Karpas-422 (cell line): Measurements from ENCODE around the gene WWTR1. TPM values are rescaled to one million over a fixed set of nuclear protein-coding genes. Genes with fewer than 3 reads are reported as not detected.

ENCODE experiments used
- DNase-seq: peaks from one replicate; pipeline ENCODE4 v3.0.0-alpha.2; 2015
- H2AFZ ChIP-seq: fragments of 200-600 bp; sonication (generic); 2 replicates; pipeline ENCODE4 v1.6.1; 2014; ENCODE audit warnings: antibody characterized with exemption, low read length, mixed read lengths
- H3K27ac ChIP-seq: fragments of 200-600 bp; sonication (generic); 2 replicates; pipeline ENCODE4 v1.5.1; 2014; ENCODE audit warnings: mild to moderate bottlenecking, low read length, moderate library complexity
- H3K27me3 ChIP-seq: fragments of 200-600 bp; sonication (generic); 2 replicates; pipeline ENCODE4 v1.6.1; 2014; ENCODE audit warnings: low read length, mixed read lengths
- H3K36me3 ChIP-seq: fragments of 200-600 bp; sonication (generic); 2 replicates; pipeline ENCODE4 v1.6.1; 2014; ENCODE audit warnings: low read length, mixed read lengths; ENCODE audit not compliant: insufficient read depth
- H3K4me1 ChIP-seq: fragments of 200-600 bp; sonication (generic); 2 replicates; pipeline ENCODE4 v1.6.1; 2014; ENCODE audit warnings: mild to moderate bottlenecking, low read length, mixed read lengths
- H3K4me2 ChIP-seq: fragments of 200-600 bp; sonication (generic); 2 replicates; pipeline ENCODE4 v1.6.1; 2014; ENCODE audit warnings: low read length, low read depth, mild to moderate bottlenecking; ENCODE audit not compliant: poor library complexity, severe bottlenecking
- H3K4me3 ChIP-seq: fragments of 200-600 bp; sonication (generic); 2 replicates; pipeline ENCODE4 v1.5.1; 2014; ENCODE audit warnings: mild to moderate bottlenecking, antibody characterized with exemption, low read length, mixed read lengths
- H3K79me2 ChIP-seq: fragments of 200-600 bp; sonication (generic); 2 replicates; pipeline ENCODE4 v1.6.1; 2014; ENCODE audit warnings: mild to moderate bottlenecking, low read length, mixed read lengths
- H3K9ac ChIP-seq: fragments of 200-600 bp; sonication (generic); 2 replicates; pipeline ENCODE4 v1.6.0; 2014; ENCODE audit warnings: low read length
- H3K9me2 ChIP-seq: fragments of 200-600 bp; sonication (generic), shearing (Covaris generic); replicated peaks from 2 replicates; pipeline ENCODE4 v1.6.0; 2014; ENCODE audit warnings: mild to moderate bottlenecking, low read length, moderate library complexity; ENCODE audit not compliant: insufficient read depth
- H3K9me3 ChIP-seq: fragments of 300-700, 200-600 bp; sonication (generic); 2 replicates; pipeline ENCODE4 v1.6.1; 2014; ENCODE audit warnings: low read length, mixed read lengths
- H4K20me1 ChIP-seq: fragments of 200-600 bp; sonication (generic); 2 replicates; pipeline ENCODE4 v1.6.1; 2014; ENCODE audit warnings: mild to moderate bottlenecking, antibody characterized with exemption, low read length, low read depth; ENCODE audit not compliant: insufficient read depth
- total RNA-seq: library from RNA; depleted of rRNA; stranded (reverse); fragments of >200 nt; shearing (Covaris generic); gene quantifications from 2 replicates; pipeline ENCODE4 v1.2.3, GENCODE V29; 2014; ENCODE audit warnings: low replicate concordance

The WWTR1 gene
- total RNA-seq, 1 experiment from 2014 or later = 0.11 TPM

GRCh38 chr3:149603126-149604074, 54.4 kb downstream of the WWTR1 start:
- Histone ChIP-seq H3K4me2 (no peak overlapping the region), H2AFZ (no peak overlapping the region), H3K9me3 (no peaks in the 10 kb centered on the region), H3K4me3 (no peak overlapping the region), H4K20me1 (no peaks in the 10 kb centered on the region), H3K36me3 (no peaks in the 10 kb centered on the region), H3K27ac (no peak overlapping the region), H3K27me3 (no peaks in the 10 kb centered on the region), H3K79me2 (no peaks in the 10 kb centered on the region), H3K9me2 (no peaks in the 10 kb centered on the region), H3K4me1 (peaks cover 6% of the 10 kb centered on the region; the same call in 1 of the 2 replicates), H3K9ac (no peak overlapping the region)
- no peak for DNase-seq

- no peaks in the 10 kb centered on the region for H3K9me2 ChIP-seq
- H2AFZ ChIP-seq = no peak overlapping the region
- H3K4me1 ChIP-seq = peaks cover 6% of the 10 kb centered on the region; the same call in 1 of the 2 replicates
- no peak for DNase-seq
- no peaks in the 10 kb centered on the region for H4K20me1 ChIP-seq
- no peaks in the 10 kb centered on the region for H3K27me3 ChIP-seq
- no peaks in the 10 kb centered on the region for H3K9me3 ChIP-seq
- no peak overlapping the region for H3K27ac ChIP-seq
- no peaks in the 10 kb centered on the region for H3K36me3 ChIP-seq
- no peak overlapping the region for H3K9ac ChIP-seq
- H3K4me2 ChIP-seq = no peak overlapping the region
- no peak overlapping the region for H3K4me3 ChIP-seq
- no peaks in the 10 kb centered on the region for H3K79me2 ChIP-seq
These were observed 57.2 kb downstream of the WWTR1 start for GRCh38 chr3:149600634-149601033.

GRCh38 chr3:149599236-149599635, 58.6 kb downstream of the WWTR1 start:
- Histone ChIP-seq H3K9ac (no peak overlapping the region), H2AFZ (no peak overlapping the region), H3K79me2 (no peaks in the 10 kb centered on the region), H3K27me3 (no peaks in the 10 kb centered on the region), H3K4me1 (peaks cover 6% of the 10 kb centered on the region; the same call in 1 of the 2 replicates), H3K4me3 (no peak overlapping the region), H3K9me3 (no peaks in the 10 kb centered on the region), H3K4me2 (no peak overlapping the region), H4K20me1 (no peaks in the 10 kb centered on the region), H3K27ac (no peak overlapping the region), H3K36me3 (no peaks in the 10 kb centered on the region), H3K9me2 (no peaks in the 10 kb centered on the region)
- DNase-seq = no peak

- H3K4me2 ChIP-seq = no peak overlapping the region
- no peaks in the 10 kb centered on the region for H3K36me3 ChIP-seq
- no peaks in the 10 kb centered on the region for H4K20me1 ChIP-seq
- no peaks in the 10 kb centered on the region for H3K4me1 ChIP-seq
- H3K9me2 ChIP-seq = no peaks in the 10 kb centered on the region
- H3K4me3 ChIP-seq = no peak overlapping the region
- H3K27me3 ChIP-seq = no peaks in the 10 kb centered on the region
- H3K9me3 ChIP-seq = no peaks in the 10 kb centered on the region
- no peaks in the 10 kb centered on the region for H3K79me2 ChIP-seq
- H3K27ac ChIP-seq = no peak overlapping the region
- H2AFZ ChIP-seq = no peak overlapping the region
- DNase-seq = no peak
- H3K9ac ChIP-seq = no peak overlapping the region
These were observed 61.6 kb downstream of the WWTR1 start for GRCh38 chr3:149596134-149596770.

- H3K9ac ChIP-seq = no peak overlapping the region
- no peaks in the 10 kb centered on the region for H4K20me1 ChIP-seq
- H3K27ac ChIP-seq = no peak overlapping the region
- DNase-seq = no peak
- no peak overlapping the region for H3K4me2 ChIP-seq
- no peaks in the 10 kb centered on the region for H3K4me1 ChIP-seq
- no peaks in the 10 kb centered on the region for H3K27me3 ChIP-seq
- H3K9me3 ChIP-seq = no peaks in the 10 kb centered on the region
- H3K36me3 ChIP-seq = no peaks in the 10 kb centered on the region
- no peaks in the 10 kb centered on the region for H3K9me2 ChIP-seq
- no peak overlapping the region for H3K4me3 ChIP-seq
- no peak overlapping the region for H2AFZ ChIP-seq
- no peaks in the 10 kb centered on the region for H3K79me2 ChIP-seq
These were observed 64.2 kb downstream of the WWTR1 start for GRCh38 chr3:149593418-149594160.

GRCh38 chr3:149592758-149593240, 65.0 kb downstream of the WWTR1 start:
- H3K27me3 ChIP-seq = no peaks in the 10 kb centered on the region
- no peak overlapping the region for H2AFZ ChIP-seq
- no peaks in the 10 kb centered on the region for H3K9me2 ChIP-seq
- DNase-seq = no peak
- H3K9me3 ChIP-seq = no peaks in the 10 kb centered on the region
- H3K4me3 ChIP-seq = no peak overlapping the region
- H3K79me2 ChIP-seq = no peaks in the 10 kb centered on the region
- no peaks in the 10 kb centered on the region for H3K4me1 ChIP-seq
- no peak overlapping the region for H3K4me2 ChIP-seq
- no peaks in the 10 kb centered on the region for H4K20me1 ChIP-seq
- no peak overlapping the region for H3K27ac ChIP-seq
- H3K9ac ChIP-seq = no peak overlapping the region
- no peaks in the 10 kb centered on the region for H3K36me3 ChIP-seq

GRCh38 chr3:149590691-149591441, 67.0 kb downstream of the WWTR1 start:
- Histone ChIP-seq H3K4me3 (no peak overlapping the region), H3K4me1 (no peaks in the 10 kb centered on the region), H3K36me3 (no peaks in the 10 kb centered on the region), H3K27me3 (no peaks in the 10 kb centered on the region), H4K20me1 (no peaks in the 10 kb centered on the region), H3K27ac (no peak overlapping the region), H3K4me2 (no peak overlapping the region), H3K79me2 (no peaks in the 10 kb centered on the region), H3K9me3 (no peaks in the 10 kb centered on the region), H2AFZ (no peak overlapping the region), H3K9ac (no peak overlapping the region), H3K9me2 (no peaks in the 10 kb centered on the region)
- DNase-seq = no peak
